ENCODE data around the gene ADAMTS8. TPM values are rescaled to one million over a fixed set of nuclear protein-coding genes. Genes with fewer than 3 reads are reported as not detected.

The ADAMTS8 gene
- total and polyA plus RNA-seq, 2 experiments from 2014 or later: 3.8 to 6.6 TPM

GRCh38 chr11:130475426-130476053 is 47.1 kb upstream of the ADAMTS8 start:
- Histone ChIP-seq H3K4me1 (ENCODE audit: low read depth) (peaks cover 31% of the 10 kb centered on the region), H3K9me3 (ENCODE audit: low read depth) (no peaks in the 10 kb centered on the region), H3K4me3 (no peak overlapping the region), H3K27ac (peak overlapping the region; percentile 93), H3K36me3 (peaks cover 8% of the 10 kb centered on the region), H3K27me3 (no peaks in the 10 kb centered on the region)
- DNase-seq (ENCODE audit: low read depth in 1 of 2, low spot score in 1 of 2): no peak
- TF ChIP-seq, protein P1, sequence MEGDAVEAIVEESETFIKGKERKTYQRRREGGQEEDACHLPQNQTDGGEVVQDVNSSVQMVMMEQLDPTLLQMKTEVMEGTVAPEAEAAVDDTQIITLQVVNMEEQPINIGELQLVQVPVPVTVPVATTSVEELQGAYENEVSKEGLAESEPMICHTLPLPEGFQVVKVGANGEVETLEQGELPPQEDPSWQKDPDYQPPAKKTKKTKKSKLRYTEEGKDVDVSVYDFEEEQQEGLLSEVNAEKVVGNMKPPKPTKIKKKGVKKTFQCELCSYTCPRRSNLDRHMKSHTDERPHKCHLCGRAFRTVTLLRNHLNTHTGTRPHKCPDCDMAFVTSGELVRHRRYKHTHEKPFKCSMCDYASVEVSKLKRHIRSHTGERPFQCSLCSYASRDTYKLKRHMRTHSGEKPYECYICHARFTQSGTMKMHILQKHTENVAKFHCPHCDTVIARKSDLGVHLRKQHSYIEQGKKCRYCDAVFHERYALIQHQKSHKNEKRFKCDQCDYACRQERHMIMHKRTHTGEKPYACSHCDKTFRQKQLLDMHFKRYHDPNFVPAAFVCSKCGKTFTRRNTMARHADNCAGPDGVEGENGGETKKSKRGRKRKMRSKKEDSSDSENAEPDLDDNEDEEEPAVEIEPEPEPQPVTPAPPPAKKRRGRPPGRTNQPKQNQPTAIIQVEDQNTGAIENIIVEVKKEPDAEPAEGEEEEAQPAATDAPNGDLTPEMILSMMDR (IDR thresholded peaks at IDR 0.05; ENCODE audit: low read depth, low read length): no peak

GRCh38 chr11:130474637-130475400 is 46.4 kb upstream of the ADAMTS8 start:
- H3K27me3 ChIP-seq: no peaks in the 10 kb centered on the region
- DNase-seq (ENCODE audit: low read depth in 1 of 2, low spot score in 1 of 2): no peak
- H3K9me3 ChIP-seq (ENCODE audit: low read depth): no peaks in the 10 kb centered on the region
- no peak overlapping the region for H3K4me3 ChIP-seq
- peak overlapping the region; percentile 93 for H3K27ac ChIP-seq
- TF ChIP-seq, protein P1 (IDR thresholded peaks at IDR 0.05; ENCODE audit: low read depth, low read length): no peak
- peaks cover 8% of the 10 kb centered on the region for H3K36me3 ChIP-seq
- H3K4me1 ChIP-seq (ENCODE audit: low read depth): peaks cover 31% of the 10 kb centered on the region

- H3K4me1 ChIP-seq (ENCODE audit: low read depth): peaks cover 31% of the 10 kb centered on the region
- no peaks in the 10 kb centered on the region for H3K9me3 ChIP-seq (ENCODE audit: low read depth)
- DNase-seq (ENCODE audit: low read depth in 1 of 2, low spot score in 1 of 2): no peak
- TF ChIP-seq, protein P1 (IDR thresholded peaks at IDR 0.05; ENCODE audit: low read depth, low read length): no peak
- H3K36me3 ChIP-seq: peaks cover 8% of the 10 kb centered on the region
- no peak overlapping the region for H3K4me3 ChIP-seq
- no peak overlapping the region for H3K27ac ChIP-seq
- no peaks in the 10 kb centered on the region for H3K27me3 ChIP-seq
These were observed 45.5 kb upstream of the ADAMTS8 start for GRCh38 chr11:130473795-130474377.

- H3K27me3 ChIP-seq: no peaks in the 10 kb centered on the region
- no peak overlapping the region for H3K4me3 ChIP-seq
- DNase-seq (ENCODE audit: low read depth in 1 of 2, low spot score in 1 of 2): no peak
- no peaks in the 10 kb centered on the region for H3K9me3 ChIP-seq (ENCODE audit: low read depth)
- H3K36me3 ChIP-seq: peaks cover 8% of the 10 kb centered on the region
- H3K27ac ChIP-seq: no peak overlapping the region
- TF ChIP-seq, protein P1 (IDR thresholded peaks at IDR 0.05; ENCODE audit: low read depth, low read length): no peak
- H3K4me1 ChIP-seq (ENCODE audit: low read depth): peaks cover 24% of the 10 kb centered on the region
These were observed 44.8 kb upstream of the ADAMTS8 start for GRCh38 chr11:130473056-130473794.

GRCh38 chr11:130472434-130472961 is 44.1 kb upstream of the ADAMTS8 start:
- H3K27me3 ChIP-seq: no peaks in the 10 kb centered on the region
- H3K36me3 ChIP-seq: peaks cover 8% of the 10 kb centered on the region
- no peak overlapping the region for H3K4me3 ChIP-seq
- TF ChIP-seq, protein P1 (IDR thresholded peaks at IDR 0.05; ENCODE audit: low read depth, low read length): no peak
- DNase-seq (ENCODE audit: low read depth in 1 of 2, low spot score in 1 of 2): no peak
- H3K27ac ChIP-seq: no peak overlapping the region
- peaks cover 17% of the 10 kb centered on the region for H3K4me1 ChIP-seq (ENCODE audit: low read depth)
- H3K9me3 ChIP-seq (ENCODE audit: low read depth): no peaks in the 10 kb centered on the region
